ENCODE measurements around the gene HERPUD2.

- TF ChIP-seq, protein P1, sequence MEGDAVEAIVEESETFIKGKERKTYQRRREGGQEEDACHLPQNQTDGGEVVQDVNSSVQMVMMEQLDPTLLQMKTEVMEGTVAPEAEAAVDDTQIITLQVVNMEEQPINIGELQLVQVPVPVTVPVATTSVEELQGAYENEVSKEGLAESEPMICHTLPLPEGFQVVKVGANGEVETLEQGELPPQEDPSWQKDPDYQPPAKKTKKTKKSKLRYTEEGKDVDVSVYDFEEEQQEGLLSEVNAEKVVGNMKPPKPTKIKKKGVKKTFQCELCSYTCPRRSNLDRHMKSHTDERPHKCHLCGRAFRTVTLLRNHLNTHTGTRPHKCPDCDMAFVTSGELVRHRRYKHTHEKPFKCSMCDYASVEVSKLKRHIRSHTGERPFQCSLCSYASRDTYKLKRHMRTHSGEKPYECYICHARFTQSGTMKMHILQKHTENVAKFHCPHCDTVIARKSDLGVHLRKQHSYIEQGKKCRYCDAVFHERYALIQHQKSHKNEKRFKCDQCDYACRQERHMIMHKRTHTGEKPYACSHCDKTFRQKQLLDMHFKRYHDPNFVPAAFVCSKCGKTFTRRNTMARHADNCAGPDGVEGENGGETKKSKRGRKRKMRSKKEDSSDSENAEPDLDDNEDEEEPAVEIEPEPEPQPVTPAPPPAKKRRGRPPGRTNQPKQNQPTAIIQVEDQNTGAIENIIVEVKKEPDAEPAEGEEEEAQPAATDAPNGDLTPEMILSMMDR (IDR thresholded peaks at IDR 0.05; ENCODE audit: low read depth, low read length) = peak; percentile 94
- TF ChIP-seq EZH2phosphoT487 (IDR thresholded peaks at IDR 0.05; ENCODE audit: low read depth) = no peak
Observed at GRCh38 chr7:35624299-35625186, 70.4 kb downstream of the HERPUD2 start.

All from OCI-LY3 (cell line).